ENCODE results near the gene SLC47A1.

DNA sequence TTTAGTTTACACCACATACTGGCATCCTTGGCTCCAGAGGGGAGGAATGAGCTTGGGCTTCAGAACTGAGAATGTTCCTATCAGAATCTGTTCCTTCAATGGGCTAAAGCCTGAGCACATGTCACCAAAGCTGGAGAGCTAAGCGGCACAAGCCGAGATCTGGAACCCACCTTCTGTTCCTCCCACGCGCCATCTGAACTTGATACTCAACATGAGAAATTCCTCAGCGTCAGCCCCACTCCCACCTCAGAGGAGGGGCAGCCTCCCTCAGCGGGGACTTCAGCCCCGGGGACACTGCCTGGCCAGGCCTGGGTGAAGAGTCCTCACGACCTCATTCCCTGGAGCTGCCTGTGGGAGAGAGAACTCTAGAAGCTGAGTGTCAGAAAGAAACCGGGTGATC is 22.8 kb upstream of the SLC47A1 start:
- no peak for TF ChIP-seq EP300 (IDR thresholded peaks at IDR 0.05)
- TF ChIP-seq, protein P1, sequence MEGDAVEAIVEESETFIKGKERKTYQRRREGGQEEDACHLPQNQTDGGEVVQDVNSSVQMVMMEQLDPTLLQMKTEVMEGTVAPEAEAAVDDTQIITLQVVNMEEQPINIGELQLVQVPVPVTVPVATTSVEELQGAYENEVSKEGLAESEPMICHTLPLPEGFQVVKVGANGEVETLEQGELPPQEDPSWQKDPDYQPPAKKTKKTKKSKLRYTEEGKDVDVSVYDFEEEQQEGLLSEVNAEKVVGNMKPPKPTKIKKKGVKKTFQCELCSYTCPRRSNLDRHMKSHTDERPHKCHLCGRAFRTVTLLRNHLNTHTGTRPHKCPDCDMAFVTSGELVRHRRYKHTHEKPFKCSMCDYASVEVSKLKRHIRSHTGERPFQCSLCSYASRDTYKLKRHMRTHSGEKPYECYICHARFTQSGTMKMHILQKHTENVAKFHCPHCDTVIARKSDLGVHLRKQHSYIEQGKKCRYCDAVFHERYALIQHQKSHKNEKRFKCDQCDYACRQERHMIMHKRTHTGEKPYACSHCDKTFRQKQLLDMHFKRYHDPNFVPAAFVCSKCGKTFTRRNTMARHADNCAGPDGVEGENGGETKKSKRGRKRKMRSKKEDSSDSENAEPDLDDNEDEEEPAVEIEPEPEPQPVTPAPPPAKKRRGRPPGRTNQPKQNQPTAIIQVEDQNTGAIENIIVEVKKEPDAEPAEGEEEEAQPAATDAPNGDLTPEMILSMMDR (IDR thresholded peaks at IDR 0.05): no peak

All from stomach (tissue), 4 donors.